Activated effector memory CD4-positive, alpha-beta T cell treated with Interleukin-2 at 50 U/mL for 16 hours (primary cell): ENCODE data around the gene BLOC1S4.

Experiments used
- DNase-seq: peaks from one replicate; pipeline ENCODE4 v3.0.0-alpha.2; 2020

Gene BLOC1S4

GRCh38 chr4:6692806-6693205 lies 23.2 kb upstream of the BLOC1S4 start:
- DNase-seq, result no peak

- DNase-seq, result no peak
Measured at GRCh38 chr4:6693231-6694176, 22.5 kb upstream of the BLOC1S4 start, which contains the start of gene S100P. Gene S100P (plus strand): TSS chr4:6693878. CDS start chr4:6693933, 55 bp downstream.

GRCh38 chr4:6694177-6694901 lies 21.6 kb upstream of the BLOC1S4 start:
- no peak for DNase-seq

- peak; percentile 78 for DNase-seq
Measured at GRCh38 chr4:6695660-6696610, 20.0 kb upstream of the BLOC1S4 start.

- DNase-seq, result no peak
Measured at GRCh38 chr4:6696611-6697010, 19.4 kb upstream of the BLOC1S4 start.

- DNase-seq, result no peak
Measured at GRCh38 chr4:6697131-6697530, 18.8 kb upstream of the BLOC1S4 start.

- DNase-seq, result no peak
Measured at GRCh38 chr4:6699388-6699787, 16.6 kb upstream of the BLOC1S4 start.

- DNase-seq, result no peak
Measured at GRCh38 chr4:6699903-6700302, 16.1 kb upstream of the BLOC1S4 start.

- peak; percentile 37 for DNase-seq
Measured at GRCh38 chr4:6701371-6701770, 14.6 kb upstream of the BLOC1S4 start.

- DNase-seq, result no peak
Measured at GRCh38 chr4:6702761-6703160, 13.2 kb upstream of the BLOC1S4 start.

- DNase-seq, result no peak
Measured at GRCh38 chr4:6703786-6704185, 12.2 kb upstream of the BLOC1S4 start.

GRCh38 chr4:6705646-6706045 lies 10.3 kb upstream of the BLOC1S4 start:
- no peak for DNase-seq

- no peak for DNase-seq
Measured at GRCh38 chr4:6706173-6706572, 9.8 kb upstream of the BLOC1S4 start.

- DNase-seq, result peak; percentile 94
Measured at GRCh38 chr4:6709230-6710114, 6.5 kb upstream of the BLOC1S4 start, which contains the start of gene MRFAP1L1. Gene MRFAP1L1 (minus strand): TSS chr4:6709865. CDS start chr4:6709629, 236 bp downstream.

GRCh38 chr4:6710282-6710681 lies 5.7 kb upstream of the BLOC1S4 start:
- no peak for DNase-seq

- DNase-seq, result no peak
Measured at GRCh38 chr4:6710996-6711395, 5.0 kb upstream of the BLOC1S4 start.

GRCh38 chr4:6714954-6715353 lies 1.0 kb upstream of the BLOC1S4 start:
- no peak for DNase-seq

- no peak for DNase-seq
Measured at GRCh38 chr4:6715704-6716017, 313 bp upstream of the BLOC1S4 start.

- no peak for DNase-seq
Measured at GRCh38 chr4:6716958-6717655, 1.1 kb downstream of the BLOC1S4 start.

- no peak for DNase-seq
Measured at GRCh38 chr4:6718932-6719610, 3.1 kb downstream of the BLOC1S4 start.
